NOMO-1 treated with DMSO at 0.1 percent for 48 hours (cell line): ENCODE data around the gene KCNE3.

Source experiments
- DNase-seq: peaks from one replicate; lab custom pipeline; 2025; ENCODE audit not compliant: unreplicated experiment; lab: John Stamatoyannopoulos, UW

KCNE3 gene

DNA sequence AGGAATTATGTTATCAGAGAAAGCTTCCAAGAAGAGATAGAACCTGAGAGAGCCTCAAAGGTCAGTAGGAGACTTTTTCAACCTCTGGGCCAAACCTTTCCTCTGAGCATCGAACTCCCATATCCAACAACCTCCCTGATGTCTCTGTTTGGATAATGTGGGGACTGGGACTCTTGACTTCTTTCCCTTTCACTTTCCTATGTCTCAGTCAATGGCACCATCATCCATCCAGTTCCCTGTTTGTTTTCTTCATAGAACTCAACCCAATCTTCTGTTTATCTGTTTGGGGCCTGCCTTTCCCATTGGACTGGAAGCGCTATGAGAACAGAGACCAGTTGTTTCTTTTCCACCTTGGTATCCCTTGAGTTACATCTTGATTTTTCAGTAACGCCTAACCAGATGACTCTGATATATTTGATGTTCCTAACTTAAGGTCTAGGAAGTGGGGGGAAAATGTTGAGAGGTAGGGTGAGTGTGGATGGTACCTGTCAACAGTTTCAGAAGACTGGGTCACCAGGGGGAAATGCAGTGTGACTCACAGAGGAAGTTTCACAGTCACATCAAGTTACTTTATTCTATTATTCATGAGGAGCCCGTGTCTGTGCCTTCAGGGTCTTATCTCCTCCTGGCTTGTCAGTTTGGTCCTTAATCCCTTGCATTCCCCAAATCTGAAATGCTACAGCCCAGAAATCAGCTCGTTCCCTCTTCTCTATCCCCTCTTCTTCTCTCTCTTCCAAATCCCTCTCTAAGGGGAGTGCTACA is 4.5 kb upstream of the KCNE3 start:
- no peak for DNase-seq

DNA sequence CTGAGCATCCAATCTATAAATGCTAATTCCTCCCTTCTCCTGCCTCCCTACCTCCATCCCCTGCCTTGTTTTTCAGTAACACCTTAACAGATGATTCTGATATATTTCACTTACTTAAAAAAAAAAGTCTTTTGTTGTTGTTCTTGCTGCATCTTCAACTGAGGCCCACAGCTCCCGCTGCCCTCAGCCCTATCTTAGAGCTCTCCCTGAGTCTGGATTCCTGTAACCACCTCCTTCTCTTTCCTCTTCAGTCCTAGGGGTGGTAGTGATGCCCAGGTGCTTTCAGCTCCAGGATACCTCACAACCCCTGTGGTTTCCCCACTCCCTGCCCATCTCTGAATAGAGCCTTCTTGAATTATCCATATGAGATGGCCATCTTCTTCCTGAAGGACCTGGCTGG is 3.7 kb upstream of the KCNE3 start:
- DNase-seq = no peak

DNA sequence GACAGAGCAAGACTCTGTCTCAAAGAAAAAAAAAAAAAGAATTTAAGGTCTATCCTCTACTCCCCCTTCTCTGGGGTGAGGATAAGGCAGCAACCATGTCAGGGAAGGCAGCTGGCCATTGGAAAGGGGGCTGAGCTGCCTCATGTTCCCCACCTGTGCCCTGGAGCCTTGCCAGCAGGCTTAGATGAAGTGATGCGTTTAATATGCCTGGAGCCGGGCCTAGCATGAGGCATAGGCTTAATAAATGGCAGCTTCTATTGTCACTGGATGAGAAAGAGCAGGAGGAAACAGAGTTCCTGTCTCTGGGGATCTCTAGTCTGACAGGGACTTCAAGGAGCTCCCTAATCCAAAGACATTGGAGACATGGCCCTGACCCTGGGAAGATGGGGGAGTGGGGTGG is 3.2 kb upstream of the KCNE3 start:
- DNase-seq = no peak

DNA sequence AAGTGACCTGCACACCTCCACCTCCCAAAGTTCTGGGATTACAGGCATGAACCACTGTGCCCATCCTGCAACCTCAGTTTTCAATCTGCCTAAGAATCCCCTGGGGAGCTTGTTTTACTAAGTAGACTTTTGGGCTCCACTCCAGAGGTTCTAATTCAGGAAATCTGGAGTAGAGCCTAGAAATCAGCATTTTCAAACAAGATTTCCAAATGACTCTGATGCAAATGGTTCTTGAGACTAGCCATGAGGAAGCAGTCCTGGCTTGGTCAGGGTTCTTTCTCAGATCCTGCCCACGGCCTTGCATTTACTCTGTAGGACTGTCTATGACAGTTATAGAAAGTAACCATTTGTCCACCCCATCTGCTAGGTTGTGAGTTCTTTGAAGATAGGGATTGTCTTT is 1.6 kb upstream of the KCNE3 start:
- DNase-seq = no peak

DNA sequence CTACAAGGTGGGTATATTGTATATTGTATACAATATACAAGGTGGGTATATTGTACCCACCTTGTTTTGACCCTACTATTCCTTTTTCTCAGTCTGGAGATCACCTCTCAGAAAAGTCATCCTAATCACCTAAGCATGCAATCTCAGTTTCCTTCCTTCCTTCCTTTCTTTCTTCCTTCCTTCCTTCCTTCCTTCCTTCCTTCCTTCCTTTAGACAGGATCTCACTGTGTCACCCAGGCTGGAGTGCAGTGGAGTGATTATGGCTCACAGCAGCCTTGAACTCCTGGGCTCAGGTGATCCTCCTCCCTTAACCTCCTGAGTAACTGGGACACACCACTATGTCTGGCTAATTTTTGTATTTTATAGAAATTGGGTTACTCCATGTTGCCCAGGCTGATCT is 1.2 kb upstream of the KCNE3 start:
- no peak for DNase-seq

DNA sequence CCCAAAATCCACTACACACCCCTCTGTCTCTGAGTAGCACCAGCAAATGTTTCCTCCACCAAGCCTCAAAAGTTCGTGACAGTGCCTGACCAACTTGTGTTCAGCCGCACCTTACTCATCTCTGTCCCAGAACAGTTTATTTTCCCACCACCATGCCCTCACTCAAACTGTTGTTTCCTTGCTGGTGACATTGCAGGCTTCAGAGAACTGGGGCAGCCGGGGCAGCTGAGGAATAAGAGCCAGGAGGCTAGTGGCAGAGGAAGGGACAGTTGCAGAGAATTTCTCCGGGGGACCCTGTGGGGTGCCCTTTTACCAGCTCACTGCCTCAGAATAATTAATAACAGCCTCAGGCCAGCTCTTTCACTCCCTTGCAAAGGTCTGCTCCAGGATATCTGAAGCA is 709 bp upstream of the KCNE3 start:
- no peak for DNase-seq

DNA sequence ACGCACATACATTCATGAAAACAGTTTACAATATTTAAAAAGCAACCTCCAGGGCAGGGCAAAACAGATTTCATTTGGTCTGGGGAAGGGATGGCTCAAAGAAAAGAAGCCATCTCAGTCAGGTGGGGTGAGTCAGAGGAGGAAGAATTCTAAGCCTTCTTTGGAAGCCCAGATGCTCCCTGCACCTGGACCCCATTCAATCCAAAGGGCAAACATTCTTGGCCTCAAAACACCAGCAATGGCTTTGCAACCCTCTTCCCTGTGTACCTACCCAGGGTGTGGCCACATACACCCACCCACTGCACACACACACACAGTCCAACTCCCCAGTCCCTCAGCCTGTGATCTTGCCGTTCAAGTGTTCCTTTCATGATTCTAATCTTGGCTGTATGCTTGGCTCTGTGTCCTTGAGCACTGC is 2.0 kb downstream of the KCNE3 start:
- DNase-seq = no peak

DNA sequence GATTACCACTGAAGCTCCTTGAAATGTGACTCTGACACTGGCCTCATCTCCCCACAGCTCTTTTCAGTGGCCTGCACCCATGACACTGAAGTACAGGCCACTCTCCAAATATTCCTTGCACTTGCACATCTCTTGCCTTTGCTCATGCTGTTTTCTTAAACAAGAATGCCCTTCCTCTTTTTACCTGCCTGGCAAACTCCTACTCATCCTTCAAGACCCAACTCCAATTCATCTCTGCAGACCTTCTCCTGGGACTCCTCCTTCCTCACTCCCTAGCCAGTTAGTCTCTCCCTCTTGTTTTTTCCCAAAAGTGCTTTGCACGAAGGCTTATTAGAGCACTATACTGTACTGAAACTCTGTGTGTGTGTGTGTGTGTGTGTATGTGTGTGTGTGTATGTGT is 2.6 kb downstream of the KCNE3 start:
- no peak for DNase-seq

DNA sequence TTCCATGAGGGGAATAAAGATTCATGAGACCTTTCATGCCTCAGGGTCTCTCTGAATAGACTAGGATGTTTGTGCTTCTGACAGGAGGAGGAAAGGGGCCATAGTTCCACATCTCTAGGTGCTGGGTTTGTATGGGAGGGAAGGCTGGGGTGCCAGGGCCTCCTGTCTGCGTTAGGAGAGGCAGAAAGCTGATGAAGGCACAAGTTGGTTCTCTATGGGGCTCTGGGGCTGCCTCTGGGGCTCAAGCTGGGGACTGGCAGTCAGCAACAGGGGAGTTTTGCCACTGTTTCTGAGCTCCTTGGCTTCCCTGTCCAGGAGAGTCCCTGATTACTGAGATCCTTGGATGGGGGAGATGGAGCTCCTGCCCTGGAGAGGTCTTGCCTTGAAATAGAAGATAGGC is 4.1 kb downstream of the KCNE3 start:
- no peak for DNase-seq

DNA sequence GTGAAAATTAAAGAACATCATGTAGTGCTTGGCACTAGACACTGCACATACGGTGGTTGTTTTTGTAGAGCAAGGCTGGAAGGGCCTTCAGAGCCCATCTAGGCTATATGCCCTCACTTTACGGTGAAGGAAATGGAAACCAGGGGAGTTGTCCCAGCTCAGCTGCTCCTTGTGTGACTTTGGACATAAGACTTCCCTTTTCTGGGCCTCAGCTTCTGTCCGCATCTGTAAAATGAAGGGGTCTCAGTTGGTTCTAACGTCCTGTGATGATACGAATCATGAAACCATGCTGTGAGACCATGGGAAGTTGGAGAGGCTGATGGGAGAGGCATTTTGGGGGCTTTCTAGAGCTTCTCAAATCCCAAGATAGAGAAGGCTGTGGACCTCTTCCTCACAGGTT is 4.7 kb downstream of the KCNE3 start:
- DNase-seq = peak; percentile 55

DNA sequence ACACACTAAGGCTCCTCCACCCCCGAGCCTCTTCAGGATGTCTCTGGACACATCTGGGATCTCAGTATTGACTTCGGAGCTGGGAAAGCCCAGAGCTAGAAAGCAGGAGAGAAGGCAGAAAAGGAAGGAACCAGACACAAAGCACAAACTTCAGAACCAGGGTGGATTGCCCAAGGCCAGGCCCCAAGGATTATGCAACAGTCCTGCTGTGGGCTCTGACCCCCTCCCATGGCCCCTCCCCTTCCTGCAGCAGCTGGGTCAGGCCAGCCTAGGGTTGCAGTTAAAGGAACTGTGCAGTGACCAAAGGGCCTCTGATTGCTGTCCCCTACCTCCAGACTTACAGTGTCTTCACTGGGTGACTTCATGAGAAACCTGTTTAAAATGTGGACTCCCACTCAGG is 5.3 kb downstream of the KCNE3 start:
- peak; percentile 92 for DNase-seq

DNA sequence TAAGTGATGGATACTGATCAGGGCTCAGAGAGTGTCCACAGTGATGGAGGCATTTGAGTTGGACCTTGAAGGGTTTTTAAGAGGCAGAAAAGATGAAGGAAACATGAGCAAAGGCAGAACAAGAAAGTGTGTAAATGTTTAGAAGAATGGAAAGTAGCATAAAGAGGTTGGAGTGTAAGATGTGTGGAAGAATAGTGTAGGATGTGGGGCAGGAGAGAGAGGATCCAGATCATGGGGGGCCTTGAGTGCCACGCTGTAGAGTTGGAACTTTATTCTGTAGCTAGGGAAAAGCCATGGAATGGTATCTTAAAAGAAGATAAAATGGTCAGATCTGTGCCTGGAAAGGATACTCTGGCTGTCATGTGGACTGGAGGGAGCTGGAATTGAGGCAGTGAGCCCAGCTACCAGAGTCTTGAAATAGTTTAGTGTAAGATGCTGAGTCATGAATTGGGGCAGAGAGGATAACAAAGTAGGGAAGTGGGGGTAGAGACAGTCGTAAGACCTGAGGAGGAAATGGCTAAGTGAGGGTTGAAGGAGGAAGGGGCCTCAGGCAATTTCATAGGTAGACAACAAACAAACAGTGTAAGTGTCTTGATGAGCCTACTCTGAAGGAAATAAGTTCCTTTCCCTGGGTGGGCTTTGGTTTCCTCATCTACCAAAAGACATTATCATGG is 6.7 kb downstream of the KCNE3 start:
- DNase-seq = peak; percentile 88

DNA sequence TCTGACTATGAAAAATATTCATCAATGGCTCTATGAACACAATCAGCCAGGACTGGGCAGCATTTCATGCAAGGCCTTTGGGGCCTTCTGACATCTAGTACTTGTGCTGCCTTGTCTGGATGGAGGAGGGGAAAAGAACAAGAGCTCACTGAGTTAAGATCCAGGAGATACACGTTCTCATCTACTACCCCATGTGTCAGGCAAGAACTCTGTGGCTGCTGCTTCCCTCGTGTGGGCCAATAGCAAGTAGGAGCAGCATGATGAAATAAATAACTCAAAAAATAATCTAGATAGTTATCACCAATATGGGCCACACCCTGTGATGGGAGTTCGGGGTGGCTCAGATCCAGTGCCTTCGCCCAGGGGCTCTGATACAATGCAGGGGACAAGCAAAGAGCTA is 7.3 kb downstream of the KCNE3 start:
- DNase-seq = no peak

DNA sequence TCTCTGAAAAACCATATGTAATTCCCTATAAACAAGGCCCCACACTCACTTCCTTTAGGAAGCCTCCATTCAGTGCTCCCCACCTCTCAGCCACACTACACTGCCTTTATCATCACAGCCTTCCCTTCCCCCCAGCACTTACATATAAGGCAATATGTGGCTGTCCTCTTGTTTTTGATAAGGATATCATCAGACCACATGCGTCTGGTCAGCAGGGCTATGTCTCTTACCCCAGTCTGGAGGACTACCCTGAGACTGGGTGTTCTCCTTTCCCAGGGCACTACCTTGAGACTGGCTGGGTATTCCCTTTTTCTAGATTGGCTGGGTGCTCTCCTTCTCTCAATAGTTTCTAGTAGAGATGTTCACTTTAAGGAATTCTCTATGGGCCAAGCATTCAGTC is 7.8 kb downstream of the KCNE3 start:
- DNase-seq = no peak

DNA sequence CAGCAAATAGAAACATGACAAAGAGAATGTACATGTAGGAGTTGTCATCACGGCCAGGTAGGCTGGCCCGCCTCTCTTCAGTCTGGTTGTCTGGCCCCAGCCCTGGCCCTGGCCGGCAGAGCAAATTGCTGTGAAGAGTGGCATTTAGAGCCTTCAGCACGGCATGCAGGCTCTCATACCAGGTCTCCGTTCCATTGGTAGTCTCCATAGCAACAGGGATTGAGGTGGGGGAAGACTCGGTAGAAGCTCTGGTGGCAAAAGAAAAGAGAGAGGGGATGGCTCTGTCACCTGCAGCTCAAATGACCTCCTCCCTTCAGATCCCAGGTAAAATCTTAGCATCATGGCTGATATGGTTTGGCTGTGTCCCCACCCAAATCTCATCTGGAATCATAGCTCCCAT is 10.0 kb downstream of the KCNE3 start:
- DNase-seq = no peak

DNA sequence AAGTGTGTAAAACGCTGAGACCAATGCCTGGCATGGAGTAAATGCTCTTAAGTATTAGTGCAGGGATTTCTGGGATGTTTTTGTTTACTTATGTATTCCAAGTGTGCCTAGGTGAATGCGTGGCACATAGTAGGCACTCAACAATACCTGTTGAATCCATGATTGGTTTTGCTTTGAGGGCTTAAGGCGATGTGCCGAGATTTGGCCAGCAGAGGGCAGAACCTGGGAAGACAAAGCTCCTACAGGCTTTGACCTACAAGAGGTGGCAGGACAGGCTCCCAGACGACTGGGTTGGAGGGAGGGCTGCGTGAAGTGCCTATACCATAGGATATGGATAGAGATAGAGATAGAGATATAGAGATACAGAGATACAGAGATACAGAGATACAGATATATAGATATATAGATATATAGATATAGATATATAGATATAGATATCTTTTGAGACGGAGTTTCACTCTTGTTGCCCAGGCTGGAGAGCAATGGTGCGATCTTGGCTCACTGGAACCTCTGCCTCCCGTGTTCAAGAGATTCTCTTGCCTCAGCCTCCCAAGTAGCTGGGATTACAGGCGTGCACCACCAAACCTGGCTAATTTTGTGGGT is 13.9 kb downstream of the KCNE3 start:
- peak; percentile 63 for DNase-seq

DNA sequence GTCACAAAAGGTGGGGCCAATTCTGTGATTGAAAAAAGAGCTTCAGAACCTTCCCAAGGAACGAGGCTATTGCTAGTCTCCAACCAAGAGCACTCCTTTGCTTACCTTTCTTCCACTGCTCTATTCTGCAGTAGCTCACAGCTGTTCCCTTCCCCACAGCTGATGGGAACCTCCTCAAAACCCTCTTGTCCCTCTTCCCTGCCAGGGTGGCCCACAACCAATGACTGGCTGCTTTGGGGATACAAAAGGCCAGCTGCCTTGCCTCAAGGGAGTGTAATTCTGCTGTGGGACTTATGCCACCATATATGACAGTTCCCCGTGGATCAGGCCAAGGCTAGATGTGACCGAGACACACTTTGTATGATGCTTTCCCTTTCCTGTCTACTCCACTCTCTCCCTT is 15.0 kb downstream of the KCNE3 start:
- DNase-seq = no peak

DNA sequence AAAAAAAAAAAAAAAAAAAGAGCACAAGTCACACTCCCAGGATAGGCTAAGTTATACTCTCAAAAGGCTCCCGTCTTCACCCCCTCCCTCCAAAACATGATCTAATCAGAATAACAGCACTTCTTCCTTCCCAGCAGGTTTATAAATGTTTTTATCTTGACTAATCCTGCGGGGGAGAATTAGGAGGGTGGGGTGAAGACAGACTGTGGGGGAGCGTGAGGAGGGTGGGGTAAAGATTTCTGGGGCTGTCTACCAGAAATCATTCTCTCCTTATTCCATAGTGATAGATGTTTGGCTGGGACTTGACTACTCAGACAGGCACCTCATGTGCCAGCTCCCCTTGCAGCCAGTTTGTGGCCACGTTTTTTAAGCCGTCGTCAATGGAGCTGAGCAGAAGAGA is 17.0 kb downstream of the KCNE3 start:
- no peak for DNase-seq

DNA sequence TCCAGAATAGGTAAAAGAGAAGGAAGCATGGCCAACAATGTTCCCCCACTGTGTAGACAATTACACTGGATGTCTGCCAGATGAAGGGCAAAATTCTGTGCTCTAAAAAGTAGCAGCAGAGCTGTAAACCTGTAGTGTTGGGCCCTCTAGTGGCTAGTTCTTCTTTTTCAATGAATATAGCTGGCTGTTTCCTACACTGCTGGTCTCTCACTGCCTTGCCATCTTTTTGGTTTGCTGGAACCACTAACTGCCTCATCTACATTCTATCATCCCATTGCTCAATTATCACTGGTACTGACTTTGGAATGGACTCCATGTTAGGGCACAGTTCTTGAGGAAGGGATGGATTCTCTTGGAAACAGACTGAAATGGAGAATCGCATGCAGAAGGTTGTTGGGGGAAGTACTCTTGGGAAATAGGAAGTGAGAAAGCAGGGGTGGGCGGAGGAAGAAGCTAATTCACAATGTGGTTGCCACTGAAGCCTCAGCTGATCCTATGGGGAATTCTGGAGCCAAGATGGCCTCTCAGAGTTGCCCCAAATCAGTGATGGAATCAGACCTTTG is 17.9 kb downstream of the KCNE3 start:
- DNase-seq = peak; percentile 88

DNA sequence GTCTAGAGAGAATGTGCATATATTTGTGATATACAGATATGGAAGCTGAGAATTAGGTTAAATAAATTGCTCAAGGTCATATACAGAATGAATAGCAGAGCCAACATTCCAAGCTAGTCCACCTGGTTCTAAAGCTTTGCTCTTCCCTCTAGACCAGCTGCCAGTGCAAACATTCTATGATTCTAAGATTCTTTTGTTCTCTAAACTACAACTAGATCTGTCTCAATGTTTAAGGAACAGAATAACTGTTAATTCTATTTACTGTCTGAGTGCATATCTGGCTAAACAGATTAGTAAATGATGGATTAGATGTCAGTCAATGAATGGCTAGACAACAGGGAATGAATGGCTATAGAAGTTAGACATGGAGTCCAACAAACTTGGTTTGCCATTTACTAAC is 19.6 kb downstream of the KCNE3 start:
- DNase-seq = no peak

DNA sequence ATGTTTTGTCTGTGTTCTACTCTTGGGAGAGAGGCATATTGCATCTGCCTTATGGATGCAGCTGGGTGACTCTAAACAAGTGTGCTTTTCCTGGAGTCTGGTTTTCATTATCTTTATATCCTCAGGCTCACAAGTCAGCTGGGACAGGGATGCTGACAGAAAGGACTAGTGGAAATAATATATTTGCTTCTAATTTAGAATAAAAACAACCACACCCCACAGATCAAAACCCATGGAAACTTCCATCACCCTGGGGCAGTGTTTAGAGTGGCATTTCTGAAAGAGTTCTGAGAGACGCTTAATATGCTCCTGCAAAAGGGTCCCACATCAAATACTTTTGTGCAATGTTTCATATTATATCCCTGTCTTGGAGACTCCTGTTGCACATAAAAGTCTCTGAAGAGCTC is 20.8 kb downstream of the KCNE3 start:
- DNase-seq = no peak

DNA sequence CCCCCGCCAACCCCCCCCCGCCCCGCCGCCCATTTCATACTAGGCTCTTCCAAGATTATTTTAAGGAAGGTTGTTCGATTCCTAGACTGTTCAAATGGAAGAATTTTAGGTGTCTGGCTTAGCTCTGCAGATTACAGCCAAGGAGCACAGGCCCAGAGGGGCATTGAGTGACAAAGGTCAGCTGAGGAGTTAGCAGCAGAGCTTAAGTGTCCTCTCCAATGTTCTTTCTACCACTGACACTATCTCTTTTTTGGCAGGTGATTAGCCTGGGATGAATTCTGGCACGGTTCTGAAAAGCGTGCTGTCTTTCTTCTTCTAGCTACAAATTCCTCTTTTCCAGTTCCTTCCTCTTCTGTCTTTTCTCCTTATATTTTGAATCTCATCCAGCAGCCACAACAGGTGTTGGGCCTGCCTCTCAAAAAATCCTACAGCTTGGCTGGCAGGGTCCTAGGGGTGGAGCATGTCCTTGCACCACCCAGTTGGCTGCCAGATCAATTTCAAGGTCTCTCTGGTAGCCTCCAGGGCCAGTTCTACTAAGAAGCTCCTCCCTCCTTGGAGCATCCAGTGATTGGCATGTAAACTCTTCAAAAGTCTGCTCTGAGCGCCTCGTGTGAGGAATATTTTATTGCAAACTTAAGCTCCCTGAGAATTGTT is 23.0 kb downstream of the KCNE3 start:
- DNase-seq = no peak
